ENCODE results near the gene SUV39H2.

GRCh38 chr10:14873090-14873760, 5.4 kb upstream of the SUV39H2 start:
- no peak for TF ChIP-seq CTCF (IDR thresholded peaks at IDR 0.05)
- no peak for TF ChIP-seq POLR2A (IDR thresholded peaks at IDR 0.05)

Measured in uterus (tissue), 2 donors.